ENCODE data around the gene CEACAM7.

DNA sequence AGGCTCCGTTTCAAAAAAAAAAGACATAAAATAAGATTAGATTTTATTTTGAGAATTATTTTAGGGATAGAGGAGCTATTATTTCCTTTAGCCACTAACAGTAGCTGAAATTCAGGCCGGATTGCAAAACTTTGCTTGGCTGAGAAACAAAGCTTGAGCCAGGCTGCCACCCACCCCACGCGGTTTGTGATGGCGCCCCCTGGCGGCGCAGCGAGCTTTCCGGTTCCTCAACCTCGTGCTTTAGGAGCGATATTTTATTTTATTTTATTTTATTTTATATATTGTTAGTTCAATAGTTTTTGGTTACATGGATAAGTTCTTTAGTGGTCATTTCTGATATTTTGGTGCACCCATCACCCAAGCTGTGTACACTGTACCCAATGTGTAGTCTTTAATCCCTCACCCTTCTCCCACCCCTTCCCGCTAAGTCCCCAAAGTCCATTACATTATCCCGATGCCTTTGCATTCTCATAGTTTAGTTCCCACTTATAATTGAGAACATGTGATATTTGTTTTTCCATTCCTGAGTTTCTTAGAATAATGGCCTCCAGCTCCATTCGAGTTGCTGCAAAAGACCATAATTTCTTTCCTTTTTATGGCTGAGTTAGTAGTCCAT lies 41.4 kb downstream of the CEACAM7 start:
- TF ChIP-seq, protein P1, sequence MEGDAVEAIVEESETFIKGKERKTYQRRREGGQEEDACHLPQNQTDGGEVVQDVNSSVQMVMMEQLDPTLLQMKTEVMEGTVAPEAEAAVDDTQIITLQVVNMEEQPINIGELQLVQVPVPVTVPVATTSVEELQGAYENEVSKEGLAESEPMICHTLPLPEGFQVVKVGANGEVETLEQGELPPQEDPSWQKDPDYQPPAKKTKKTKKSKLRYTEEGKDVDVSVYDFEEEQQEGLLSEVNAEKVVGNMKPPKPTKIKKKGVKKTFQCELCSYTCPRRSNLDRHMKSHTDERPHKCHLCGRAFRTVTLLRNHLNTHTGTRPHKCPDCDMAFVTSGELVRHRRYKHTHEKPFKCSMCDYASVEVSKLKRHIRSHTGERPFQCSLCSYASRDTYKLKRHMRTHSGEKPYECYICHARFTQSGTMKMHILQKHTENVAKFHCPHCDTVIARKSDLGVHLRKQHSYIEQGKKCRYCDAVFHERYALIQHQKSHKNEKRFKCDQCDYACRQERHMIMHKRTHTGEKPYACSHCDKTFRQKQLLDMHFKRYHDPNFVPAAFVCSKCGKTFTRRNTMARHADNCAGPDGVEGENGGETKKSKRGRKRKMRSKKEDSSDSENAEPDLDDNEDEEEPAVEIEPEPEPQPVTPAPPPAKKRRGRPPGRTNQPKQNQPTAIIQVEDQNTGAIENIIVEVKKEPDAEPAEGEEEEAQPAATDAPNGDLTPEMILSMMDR (IDR thresholded peaks at IDR 0.05): no peak
- TF ChIP-seq POLR2AphosphoS5 (IDR thresholded peaks at IDR 0.05): no peak
- no peak for TF ChIP-seq POLR2A (IDR thresholded peaks at IDR 0.05)
- no peak for TF ChIP-seq EP300 (IDR thresholded peaks at IDR 0.05)

Measured in sigmoid colon (tissue), 4 donors.